HG02852 (cell line): ENCODE data around the gene PPP1R9B.

ENCODE experiments used
- ATAC-seq: cut with Tn5 transposase; IDR thresholded peaks from one replicate; pipeline ENCODE4 v1.9.1; 2021; ENCODE audit warnings: mild to moderate bottlenecking, moderate library complexity; ENCODE audit not compliant: unreplicated experiment

The PPP1R9B gene, protein sequence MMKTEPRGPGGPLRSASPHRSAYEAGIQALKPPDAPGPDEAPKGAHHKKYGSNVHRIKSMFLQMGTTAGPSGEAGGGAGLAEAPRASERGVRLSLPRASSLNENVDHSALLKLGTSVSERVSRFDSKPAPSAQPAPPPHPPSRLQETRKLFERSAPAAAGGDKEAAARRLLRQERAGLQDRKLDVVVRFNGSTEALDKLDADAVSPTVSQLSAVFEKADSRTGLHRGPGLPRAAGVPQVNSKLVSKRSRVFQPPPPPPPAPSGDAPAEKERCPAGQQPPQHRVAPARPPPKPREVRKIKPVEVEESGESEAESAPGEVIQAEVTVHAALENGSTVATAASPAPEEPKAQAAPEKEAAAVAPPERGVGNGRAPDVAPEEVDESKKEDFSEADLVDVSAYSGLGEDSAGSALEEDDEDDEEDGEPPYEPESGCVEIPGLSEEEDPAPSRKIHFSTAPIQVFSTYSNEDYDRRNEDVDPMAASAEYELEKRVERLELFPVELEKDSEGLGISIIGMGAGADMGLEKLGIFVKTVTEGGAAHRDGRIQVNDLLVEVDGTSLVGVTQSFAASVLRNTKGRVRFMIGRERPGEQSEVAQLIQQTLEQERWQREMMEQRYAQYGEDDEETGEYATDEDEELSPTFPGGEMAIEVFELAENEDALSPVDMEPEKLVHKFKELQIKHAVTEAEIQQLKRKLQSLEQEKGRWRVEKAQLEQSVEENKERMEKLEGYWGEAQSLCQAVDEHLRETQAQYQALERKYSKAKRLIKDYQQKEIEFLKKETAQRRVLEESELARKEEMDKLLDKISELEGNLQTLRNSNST

DNA sequence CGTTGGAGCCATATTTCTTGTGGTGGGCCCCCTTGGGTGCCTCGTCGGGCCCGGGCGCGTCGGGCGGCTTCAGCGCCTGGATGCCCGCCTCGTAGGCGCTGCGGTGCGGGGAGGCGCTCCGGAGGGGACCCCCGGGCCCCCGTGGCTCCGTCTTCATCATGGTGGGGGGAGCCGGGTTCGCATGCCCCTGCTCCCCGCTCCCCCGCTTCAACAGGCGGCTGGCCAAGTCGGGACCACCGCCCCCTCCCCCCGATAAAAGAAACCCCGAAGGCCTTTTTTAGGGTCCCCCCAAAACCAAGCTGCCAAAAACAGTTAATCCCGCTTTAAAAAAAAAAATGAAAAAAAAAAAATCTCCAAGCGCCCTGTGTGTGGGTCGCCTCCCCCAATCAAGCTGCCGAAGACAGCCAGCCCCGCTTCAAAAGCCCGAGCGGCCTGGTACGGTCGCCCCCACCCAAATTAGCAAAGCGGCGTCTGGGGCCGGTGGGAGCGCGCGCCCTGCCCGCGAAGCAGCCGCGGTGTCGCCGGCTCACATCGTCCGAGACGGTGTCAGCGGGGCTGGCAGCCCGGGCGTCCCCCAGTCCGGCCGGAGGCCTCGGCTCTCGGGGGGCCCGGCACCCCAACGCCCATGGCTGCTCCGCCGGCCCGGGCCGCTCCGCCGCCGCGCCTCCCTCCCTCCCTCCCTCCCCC is at the start of gene PPP1R9B:
PPP1R9B (minus strand) TSS at position 324 of the 687 bp plus-strand sequence; CDS start at position 160, 164 bp downstream.
- no peak for ATAC-seq

DNA sequence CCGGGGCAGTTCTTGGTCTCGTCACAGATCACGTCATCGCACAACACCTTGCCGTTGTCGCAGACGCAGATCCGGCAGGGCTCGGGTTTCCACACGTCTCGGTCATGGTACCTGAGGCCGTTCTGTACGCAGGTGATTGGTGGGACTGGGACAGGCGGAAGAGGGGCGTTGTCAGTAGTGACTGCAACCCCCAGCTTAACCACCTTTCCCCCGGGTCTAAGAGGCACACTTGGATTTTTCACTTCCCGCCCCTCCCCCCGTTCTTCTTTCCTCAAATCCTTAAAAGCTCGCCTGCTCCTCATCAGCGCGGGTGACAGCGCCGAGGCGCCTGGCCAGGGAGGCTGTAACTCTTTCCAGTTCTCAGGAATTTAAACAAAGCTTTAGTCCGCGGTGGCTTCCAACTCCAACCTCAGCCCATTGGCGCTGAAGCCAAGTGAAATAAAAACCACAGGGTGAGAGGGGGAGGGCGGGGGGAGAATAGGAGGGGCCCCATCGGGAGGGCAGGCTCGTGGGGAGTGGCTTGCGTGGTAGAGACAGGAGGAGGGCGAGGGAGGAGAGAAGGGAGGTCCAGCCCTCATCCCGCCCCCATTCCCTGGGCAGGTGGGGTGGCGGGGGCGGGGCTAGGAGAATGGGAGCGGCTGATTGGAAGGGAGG is 49.5 kb upstream of the PPP1R9B start:
- peak; percentile 52 for ATAC-seq

DNA sequence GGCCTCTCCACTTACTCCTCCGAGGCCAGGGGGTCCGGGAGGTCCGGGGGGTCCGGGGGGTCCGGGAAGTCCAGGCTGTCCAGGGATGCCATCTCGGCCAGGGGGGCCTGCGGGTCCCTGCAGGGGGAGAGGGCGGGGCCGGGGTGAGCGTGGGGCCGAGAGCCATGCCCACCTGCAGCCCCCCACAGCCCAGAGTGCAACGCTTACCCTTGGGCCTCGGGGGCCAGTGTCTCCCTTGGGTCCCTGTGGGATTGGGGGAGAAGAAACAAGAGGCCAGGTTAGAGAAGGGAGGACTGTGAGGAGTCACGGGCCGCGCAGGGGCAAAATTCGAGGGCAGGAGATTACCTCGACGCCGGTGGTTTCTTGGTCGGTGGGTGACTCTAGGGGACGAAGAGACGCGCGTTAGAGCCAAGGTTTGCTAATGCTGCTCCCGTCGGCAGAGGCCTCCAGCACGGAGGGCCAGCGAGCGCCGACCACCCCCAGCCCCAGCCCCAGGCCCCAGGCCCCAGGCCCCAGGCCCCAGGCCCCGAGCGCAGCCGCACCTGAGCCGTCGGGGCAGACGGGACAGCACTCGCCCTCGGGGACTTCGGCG is 48.8 kb upstream of the PPP1R9B start:
- ATAC-seq = no peak

DNA sequence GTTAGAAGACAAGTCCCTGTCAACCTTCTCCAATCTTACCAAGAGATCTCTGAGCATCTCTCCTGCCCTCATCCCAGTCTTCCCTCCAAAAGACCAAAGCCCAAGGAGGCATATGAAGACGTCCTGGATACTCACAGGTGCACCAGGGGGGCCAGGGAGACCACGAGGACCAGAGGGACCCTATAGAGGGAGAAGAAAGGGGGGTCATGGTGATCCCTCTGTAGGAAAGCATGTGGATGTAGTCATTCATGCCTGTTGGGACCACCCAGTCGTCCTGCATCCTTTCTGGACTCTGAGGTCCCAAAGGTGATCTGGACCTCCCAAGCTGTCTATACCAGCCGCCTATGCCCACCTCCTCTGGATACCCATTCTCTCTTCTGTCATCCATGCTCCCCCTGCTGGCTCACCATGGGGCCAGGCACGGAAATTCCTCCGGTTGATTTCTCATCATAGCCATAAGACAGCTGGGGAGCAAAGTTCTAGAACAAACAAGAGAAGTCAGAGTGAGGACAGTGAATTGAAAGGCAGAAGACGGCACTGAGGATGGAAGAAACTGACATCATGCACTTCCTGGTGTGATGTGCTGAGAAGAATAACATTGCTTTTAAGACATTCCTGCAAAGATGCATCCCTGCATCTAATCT is 47.7 kb upstream of the PPP1R9B start:
- no peak for ATAC-seq

DNA sequence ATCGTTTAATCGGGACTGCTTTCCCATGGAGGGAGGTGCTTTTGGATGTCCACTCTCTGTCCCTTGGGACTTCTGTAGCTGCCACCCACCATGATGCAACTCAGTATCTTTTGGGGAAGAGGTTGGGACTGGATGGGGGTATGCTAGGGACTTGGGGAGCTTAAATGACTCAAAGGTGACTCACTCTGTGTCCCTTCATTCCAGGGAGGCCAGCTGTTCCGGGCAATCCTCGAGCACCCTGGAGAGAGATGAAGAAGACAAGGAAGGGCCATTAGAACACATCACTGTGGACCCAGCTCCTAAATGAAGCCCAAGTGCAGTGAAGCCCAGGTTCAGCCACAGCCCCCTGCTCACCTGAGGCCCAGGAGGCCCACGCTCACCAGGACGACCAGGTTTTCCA is 46.3 kb upstream of the PPP1R9B start:
- no peak for ATAC-seq

DNA sequence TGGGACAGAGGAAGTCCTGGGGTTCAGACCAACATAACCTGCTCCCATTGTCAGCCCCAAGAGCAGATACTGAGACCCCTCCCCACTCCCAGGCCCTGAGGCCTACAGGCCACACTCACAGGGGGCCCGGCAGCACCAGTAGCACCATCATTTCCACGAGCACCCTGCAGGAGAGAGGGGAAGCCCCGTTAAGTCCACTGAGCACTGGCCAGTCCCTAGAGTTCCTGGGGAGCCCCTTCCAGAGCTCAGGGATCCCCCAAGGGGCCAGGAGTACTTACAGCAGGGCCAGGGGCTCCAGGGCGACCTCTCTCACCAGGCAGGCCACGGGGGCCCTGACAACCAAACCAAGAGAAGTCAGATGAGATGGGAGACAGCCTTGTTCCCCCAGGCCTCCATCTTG is 45.6 kb upstream of the PPP1R9B start:
- ATAC-seq = no peak

DNA sequence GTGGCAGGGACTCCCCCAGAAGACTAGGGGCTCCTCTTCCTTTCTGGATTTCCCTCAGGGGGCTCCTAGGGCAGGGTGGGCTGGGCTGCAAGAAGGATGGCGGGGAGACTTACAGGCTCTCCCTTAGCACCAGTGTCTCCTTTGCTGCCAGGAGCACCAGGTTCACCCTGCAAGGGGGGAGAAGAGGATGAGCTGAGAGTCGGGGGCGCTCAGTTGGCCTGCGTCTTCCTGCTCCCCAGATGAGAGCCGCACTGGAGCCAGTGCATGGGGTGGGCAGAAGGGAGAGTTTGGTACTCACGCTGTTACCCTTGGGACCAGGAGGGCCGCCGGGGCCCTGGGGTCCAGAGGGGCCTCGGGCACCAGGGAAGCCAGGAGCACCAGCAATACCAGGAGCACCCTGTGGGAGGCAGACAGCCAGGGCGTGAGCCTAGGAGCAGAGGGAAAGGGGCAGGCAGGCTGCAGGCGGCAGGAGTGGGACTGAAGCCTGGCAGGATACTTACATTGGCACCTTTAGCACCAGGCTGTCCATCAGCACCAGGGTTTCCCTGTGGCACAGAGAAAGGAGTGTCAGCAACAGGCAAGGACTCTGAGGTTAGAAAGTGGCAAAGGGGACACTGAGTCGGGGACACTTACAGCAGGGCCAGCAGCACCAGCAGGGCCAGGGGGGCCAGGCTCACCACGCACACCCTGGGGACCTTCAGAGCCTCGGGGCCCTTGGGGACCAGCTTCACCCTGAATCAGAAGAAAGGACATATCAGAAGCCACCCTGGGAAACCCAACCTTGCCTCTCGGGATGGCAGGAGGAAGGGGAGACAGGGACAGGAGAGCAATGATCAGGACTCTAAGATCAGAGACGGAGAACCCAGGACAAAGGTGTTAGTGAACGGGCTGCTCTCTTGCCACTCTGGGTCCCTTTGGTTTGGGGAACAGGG is 44.7 kb upstream of the PPP1R9B start:
- no peak for ATAC-seq

DNA sequence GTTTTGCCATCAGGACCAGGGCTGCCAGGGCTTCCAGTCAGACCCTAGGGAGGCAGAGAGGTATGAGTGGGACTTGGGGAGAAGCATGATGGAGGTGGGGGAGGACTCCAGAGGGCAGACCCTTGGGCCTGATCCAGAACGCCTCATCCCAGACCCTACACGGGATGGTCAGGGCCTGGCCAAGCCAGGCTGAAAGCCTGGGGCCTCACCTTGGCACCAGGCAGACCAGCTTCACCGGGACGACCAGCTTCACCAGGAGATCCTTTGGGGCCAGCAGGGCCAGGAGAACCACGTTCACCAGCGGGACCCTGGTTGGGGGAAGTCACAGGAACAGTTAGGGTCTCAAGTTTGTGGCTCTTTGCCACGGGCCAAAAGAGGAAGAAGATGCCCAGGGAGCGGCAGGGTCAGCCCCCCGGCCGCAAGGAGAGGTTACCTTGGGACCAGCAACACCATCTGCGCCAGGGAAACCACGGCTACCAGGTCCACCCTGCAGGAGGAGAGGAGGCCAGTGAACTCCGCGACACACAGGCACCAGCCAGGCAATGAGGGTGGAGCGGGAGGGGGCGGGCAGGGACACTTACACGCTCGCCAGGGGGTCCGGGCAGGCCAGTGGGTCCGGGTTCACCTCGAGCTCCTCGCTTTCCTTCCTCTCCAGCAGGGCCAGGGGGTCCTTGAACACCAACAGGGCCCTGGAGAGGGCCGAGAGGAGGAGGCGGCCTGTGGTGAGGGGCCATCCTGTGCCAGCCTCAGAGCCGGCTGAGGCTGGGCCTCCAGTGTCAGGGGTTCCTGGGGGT is 43.9 kb upstream of the PPP1R9B start:
- ATAC-seq = no peak

DNA sequence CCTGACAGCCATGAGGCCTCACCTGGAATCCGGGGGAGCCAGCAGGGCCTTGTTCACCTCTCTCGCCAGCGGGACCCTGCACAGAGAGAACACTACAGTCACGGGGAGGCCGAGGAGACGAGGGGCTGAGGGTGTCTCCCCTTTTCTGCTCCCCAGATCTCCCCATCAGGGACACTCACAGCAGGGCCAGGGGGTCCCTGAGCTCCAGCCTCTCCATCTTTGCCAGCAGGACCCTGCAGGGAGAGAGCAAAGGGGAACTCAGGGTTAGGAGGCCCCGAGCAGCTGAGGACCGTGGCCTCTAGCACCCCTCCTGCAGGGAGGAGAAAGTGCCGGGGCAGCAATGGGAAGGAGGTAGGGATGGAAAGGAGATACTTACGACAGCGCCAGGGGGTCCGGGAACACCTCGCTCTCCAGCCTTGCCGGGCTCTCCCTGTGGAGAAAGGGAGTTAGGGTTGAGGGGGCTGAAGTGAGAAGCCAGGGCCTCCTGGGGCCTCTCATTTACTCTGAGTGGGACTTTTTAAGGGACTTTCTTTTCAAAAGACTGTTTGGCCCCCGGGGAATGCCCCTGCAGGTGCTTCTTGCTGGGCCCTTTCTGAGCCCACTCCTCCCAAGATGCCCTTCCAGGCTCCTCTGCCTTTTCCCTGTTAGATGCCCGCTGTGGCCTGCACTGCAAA is 42.3 kb upstream of the PPP1R9B start:
- ATAC-seq = no peak

DNA sequence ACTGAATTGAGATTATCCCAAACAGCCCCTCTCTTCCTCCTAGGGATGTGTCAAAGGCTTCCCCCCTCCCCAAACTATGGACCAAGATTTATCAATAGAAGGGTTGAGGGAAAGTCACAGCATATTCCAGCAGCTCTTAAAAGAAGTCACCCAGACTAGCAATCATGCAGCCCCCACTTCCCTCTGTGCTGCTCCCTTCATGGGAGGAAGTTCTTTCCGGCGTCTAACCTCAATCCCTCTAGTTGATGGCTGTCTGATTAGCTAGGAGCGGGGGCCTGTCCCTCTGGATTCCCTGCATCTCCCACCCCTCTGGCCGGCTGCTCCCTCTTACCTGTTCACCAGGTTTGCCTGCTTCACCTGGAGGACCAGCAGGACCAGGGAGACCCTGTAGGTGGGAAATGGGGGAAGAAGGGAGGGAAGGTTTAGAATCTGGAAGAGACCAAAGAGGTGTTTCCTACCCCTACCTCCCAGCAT is 41.7 kb upstream of the PPP1R9B start:
- no peak for ATAC-seq

DNA sequence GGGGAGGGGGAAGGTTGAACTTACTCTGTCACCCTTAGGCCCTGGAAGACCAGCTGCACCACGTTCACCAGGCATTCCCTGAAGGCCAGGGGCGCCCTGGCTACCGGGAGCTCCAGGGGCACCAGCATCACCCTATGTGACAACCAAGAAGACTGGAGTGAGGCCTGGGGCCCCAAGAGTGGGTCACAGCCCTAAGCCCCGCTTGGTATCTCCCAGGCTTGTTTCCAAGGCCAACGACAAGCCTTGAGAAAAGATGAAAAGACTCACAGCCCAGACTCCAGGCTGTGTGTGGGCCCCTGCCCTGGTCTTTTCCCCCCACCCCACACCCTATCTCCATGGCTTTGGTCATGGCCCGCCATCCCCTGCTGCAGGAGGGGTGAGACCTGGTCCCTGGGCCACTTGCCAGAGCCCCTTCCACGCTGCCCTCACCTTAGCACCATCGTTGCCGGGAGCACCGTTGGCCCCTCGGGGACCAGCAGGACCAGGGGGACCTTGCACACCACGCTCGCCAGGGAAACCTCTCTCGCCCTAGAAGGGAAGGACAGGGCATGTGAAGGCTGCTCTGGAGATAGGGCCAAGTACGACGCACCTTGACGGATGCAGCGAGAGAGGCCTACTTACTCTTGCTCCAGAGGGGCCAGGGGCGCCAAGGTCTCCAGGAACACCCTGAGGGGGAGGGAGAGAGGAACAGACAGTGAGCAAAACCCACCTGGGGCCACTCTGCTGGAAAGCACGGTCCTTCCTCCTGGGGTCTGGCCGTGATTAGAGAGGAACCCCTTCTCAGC is 41.1 kb upstream of the PPP1R9B start:
- ATAC-seq = no peak

DNA sequence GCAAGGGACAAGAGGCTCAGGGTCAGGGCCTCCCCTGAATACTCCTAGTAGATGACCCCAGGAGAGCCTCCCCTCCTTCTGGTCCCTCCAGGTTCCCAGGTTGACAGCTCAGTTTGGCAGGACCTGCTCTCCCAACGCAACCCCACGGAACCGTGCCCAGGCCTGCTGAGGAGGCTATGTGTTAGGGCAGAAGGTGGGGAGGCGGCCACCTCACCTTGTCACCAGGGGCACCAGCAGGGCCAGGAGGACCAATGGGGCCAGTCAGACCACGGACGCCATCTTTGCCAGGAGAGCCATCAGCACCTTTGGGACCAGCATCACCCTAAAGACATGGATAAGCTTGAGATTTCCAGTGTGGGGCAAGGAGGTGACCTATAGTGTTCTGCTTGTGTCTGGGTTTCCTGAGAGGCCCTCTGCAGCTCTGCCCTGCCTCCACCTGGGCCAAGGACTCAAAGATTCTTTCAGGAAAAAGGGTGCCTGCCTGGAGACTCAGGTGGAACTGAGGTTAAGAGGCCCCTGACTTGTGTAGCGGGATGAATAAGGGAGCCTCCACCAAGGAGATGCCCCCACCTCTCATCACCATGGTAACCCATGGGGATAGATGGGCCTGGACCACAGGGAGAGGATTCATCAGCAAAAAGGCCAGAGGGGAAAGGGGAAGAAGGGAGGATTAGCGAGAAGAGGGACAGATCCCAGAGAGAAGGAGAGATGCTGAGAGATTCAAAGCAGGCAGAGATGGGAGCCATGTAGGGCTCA is 40.3 kb upstream of the PPP1R9B start:
- ATAC-seq = no peak

DNA sequence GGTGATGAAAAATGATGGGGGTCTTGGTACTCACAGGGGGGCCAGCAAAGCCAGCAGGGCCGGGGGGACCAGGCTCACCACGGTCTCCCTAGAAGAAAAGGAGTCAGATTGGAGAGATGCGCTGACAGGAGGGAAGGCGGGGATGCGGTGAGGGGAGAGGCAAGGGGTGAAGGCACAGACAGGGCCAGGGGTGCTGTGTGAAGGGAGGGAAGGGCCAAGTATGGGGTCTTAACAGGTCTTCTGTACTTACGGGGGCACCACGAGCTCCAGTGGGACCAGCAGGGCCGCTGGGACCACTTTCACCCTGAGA is 39.8 kb upstream of the PPP1R9B start:
- no peak for ATAC-seq

DNA sequence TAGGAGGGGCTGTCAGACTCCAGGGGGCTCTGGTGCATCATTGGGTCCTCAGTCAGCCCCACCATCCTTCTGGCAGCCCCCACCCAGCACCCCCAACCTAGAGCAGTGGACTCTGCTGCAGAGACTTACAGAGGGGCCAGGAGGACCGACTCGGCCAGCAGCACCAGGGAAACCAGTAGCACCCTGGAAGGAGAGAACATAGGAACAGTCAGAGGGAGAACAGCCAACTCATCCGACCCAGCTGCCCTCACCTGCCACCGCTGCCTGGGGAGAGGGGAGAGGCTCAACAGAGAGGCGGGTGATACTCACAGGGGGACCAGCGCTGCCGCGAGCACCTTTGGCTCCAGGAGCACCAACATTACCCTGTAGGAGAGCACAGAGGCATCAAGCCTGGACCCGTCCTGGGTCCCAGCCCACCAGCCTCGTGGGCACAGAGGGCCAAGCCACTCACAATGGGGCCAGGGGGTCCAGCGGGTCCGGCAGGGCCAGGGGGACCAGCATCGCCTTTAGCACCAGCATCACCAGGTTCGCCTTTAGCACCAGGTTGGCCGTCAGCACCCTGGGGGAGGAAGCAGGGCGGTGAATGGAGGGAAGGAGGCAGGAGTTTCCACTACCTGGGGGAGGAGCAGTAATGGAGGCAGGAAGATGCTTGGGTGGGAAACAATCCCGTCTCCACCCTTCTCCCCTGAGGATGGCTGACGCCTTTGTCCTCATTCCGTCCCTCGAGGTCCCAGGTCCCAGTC is 39.2 kb upstream of the PPP1R9B start:
- ATAC-seq = no peak

DNA sequence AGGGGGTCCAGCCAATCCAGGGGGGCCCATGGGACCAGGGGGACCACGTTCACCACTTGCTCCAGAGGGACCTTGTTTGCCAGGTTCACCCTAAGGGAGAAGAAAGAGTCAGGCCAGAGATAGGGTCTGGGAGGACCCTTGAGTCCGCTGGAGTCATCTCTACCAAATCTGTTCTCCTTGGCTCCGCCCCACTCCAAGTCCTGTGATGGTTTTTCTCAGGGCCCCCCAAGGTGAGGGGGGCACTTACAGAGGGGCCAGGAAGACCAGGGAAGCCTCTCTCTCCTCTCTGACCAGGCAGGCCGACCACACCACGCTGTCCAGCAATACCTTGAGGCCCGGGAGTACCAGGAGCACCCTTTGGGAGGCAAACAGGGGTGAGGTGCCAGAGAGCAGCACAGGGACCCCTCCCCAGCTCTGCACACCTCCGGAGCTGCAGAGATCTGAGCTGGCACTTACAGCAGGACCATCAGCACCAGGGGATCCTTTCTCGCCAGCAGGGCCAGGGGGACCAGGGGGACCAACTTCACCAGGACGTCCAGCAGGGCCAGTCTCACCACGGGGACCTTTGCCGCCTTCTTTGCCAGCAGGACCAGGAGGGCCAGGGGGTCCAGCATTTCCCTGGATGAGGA is 38.6 kb upstream of the PPP1R9B start:
- no peak for ATAC-seq
